Natural killer cell (primary cell): ENCODE data around the gene PFKFB2. TPM values are rescaled to one million over a fixed set of nuclear protein-coding genes. Genes with fewer than 3 reads are reported as not detected.

Source experiments
- ATAC-seq, 3 donors: fragments of 150-1000 bp in 2 of 3; fragments of 200-7000 bp in 1 of 3; cut with Tn5 transposase; 1 replicate in 1 of 3; 2 replicates in 2 of 3; pipeline ENCODE4 v1.10.0; 2021; ENCODE audit warnings: mild to moderate bottlenecking in 2 of 3, moderate library complexity in 2 of 3
- DNase-seq, 2 donors: peaks; one replicate each; pipeline versions ENCODE4 v3.0.0 to v3.0.0-alpha.2; 2013 to 2021; ENCODE audit warnings: mixed read lengths in 1 of 2
- H3K27ac ChIP-seq: one replicate; pipeline ENCODE4 v1.5.1; 2013; ENCODE audit warnings: mild to moderate bottlenecking, low read length
- H3K27me3 ChIP-seq: one replicate; pipeline ENCODE4 v1.6.1; 2013; ENCODE audit warnings: low read length; ENCODE audit not compliant: control insufficient read depth, insufficient read depth
- H3K36me3 ChIP-seq: one replicate; pipeline ENCODE4 v1.6.1; 2013; ENCODE audit warnings: low read length; ENCODE audit not compliant: control insufficient read depth, insufficient read depth
- H3K4me1 ChIP-seq: one replicate; pipeline ENCODE4 v1.6.1; 2013; ENCODE audit warnings: low read length; ENCODE audit not compliant: control insufficient read depth, insufficient read depth
- H3K4me3 ChIP-seq: one replicate; pipeline ENCODE4 v1.5.1; 2013; ENCODE audit warnings: low read length
- H3K9me3 ChIP-seq: one replicate; pipeline ENCODE4 v1.6.1; 2013; ENCODE audit warnings: low read length; ENCODE audit not compliant: control insufficient read depth, insufficient read depth
- H3K27ac Mint-ChIP-seq, 2 donors: one replicate each; pipeline ENCODE4 v1.8.0; 2022; ENCODE audit warnings: mild to moderate bottlenecking in 2 of 2, mixed read lengths in 2 of 2, moderate library complexity in 1 of 2
- H3K27me3 Mint-ChIP-seq, 2 donors: one replicate each; pipeline ENCODE4 v1.8.0; 2022; ENCODE audit warnings: low read depth in 2 of 2, mixed read lengths in 2 of 2
- H3K36me3 Mint-ChIP-seq: one replicate; pipeline ENCODE4 v1.8.0; 2022; ENCODE audit warnings: mixed read lengths
- H3K4me1 Mint-ChIP-seq, 2 donors: one replicate each; pipeline ENCODE4 v1.8.0; 2022; ENCODE audit warnings: mixed read lengths in 2 of 2
- H3K4me3 Mint-ChIP-seq: one replicate; pipeline ENCODE4 v1.8.0; 2022; ENCODE audit warnings: mild to moderate bottlenecking, moderate library complexity, mixed read lengths
- H3K9me3 Mint-ChIP-seq, 2 donors: one replicate each; pipeline ENCODE4 v1.8.0; 2022; ENCODE audit warnings: mixed read lengths in 2 of 2
- CTCF ChIP-seq: fragments of 200-600 bp; IDR thresholded peaks from one replicate; pipeline ENCODE4 v1.8.0; 2022; ENCODE audit warnings: antibody characterized with exemption
- WGBS: methylation state at CpG from one replicate; pipeline ENCODE4 v1.1.7; 2013; ENCODE audit warnings: missing lambda C conversion rate; ENCODE audit not compliant: insufficient coverage; 5-methylcytosine and 5-hydroxymethylcytosine counted together
- intact Hi-C: fragments of 100-400 bp; cut with micrococcal nuclease; formaldehyde crosslinking; loops from one replicate; pipeline ENCODE4 v1.14.2; 2022
- total RNA-seq, 4 donors: library from RNA; stranded (reverse); fragments of 120-200 nt in 1 of 4; gene quantifications; one replicate each; pipeline versions ENCODE4 v1.2.3 to v1.2.4, GENCODE V29; 2013 to 2022

The PFKFB2 gene
- total RNA-seq, 3 donors from 2014 or later (not counting 1 experiment from before 2014, with no cell fraction given) = 5.3 to 8.5 (median 7.4) TPM

DNA sequence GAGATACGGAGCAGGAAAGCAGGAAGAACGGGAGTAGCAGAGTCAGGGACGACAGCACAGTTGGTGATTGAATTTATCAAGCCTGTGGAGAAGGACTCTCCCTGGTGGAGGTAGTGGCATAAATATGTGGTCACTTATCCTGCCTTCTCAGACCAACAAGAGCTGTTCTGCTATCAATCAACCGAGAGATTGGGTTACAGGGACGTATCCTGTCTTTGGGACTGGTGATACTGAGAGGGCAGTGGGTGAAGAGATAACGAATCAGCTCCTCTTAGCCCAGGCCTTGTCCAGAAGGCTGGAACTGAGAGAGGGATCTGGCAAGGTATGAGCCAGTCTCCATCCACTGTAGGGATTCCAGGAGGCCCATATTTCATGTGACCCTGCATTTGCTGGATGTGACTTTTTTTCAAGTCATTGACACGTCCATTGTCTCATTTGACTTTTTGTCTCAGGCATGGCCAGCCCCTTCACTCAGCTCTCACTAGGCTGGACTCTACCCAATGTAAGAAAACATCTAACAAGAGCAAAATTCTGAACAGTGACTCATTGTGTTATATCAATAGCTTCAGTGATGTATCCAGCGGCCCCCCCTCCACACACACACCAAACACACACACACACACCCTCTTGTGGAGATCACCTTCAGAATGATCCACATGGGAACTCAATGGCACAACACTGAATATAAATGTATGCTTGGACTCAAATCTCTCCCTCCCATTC, 31.8 kb upstream of the PFKFB2 start:
- H3K27ac Mint-ChIP-seq = no peak overlapping the region
- no peaks in the 10 kb centered on the region for H3K4me1 Mint-ChIP-seq
- Histone ChIP-seq H3K27ac (no peak overlapping the region), H3K36me3 (no peaks in the 10 kb centered on the region), H3K4me1 (no peaks in the 10 kb centered on the region), H3K27me3 (no peaks in the 10 kb centered on the region), H3K9me3 (no peaks in the 10 kb centered on the region), H3K4me3 (no peak overlapping the region)
- DNase-seq (no peak), ATAC-seq (no peak)
- H3K36me3 Mint-ChIP-seq = no peaks in the 10 kb centered on the region
- WGBS = 88% methylated on average over 8 of the region's 8 CpGs
- TF ChIP-seq CTCF = no peak
- H3K27me3 Mint-ChIP-seq = peaks cover under 1 to 15% of the 10 kb centered on the region in 2 donors
- H3K9me3 Mint-ChIP-seq = no peaks in the 10 kb centered on the region
- intact Hi-C loops = no loop called here
- no peak overlapping the region for H3K4me3 Mint-ChIP-seq

GRCh38 chr1:207021876-207022596, 31.0 kb upstream of the PFKFB2 start:
- intact Hi-C loops = no loop called here
- no peaks in the 10 kb centered on the region for H3K27me3 ChIP-seq
- H3K4me3 Mint-ChIP-seq = no peak overlapping the region
- H3K9me3 ChIP-seq = no peaks in the 10 kb centered on the region
- H3K4me1 ChIP-seq = no peaks in the 10 kb centered on the region
- H3K27ac Mint-ChIP-seq = no peak overlapping the region
- no peak overlapping the region for H3K4me3 ChIP-seq
- no peaks in the 10 kb centered on the region for H3K36me3 ChIP-seq
- no peaks in the 10 kb centered on the region for H3K4me1 Mint-ChIP-seq
- no peaks in the 10 kb centered on the region for H3K36me3 Mint-ChIP-seq
- no peak for ATAC-seq
- H3K27me3 Mint-ChIP-seq = peaks cover 6 to 18% of the 10 kb centered on the region in 2 donors
- no peak overlapping the region for H3K27ac ChIP-seq
- no peaks in the 10 kb centered on the region for H3K9me3 Mint-ChIP-seq
- 89% methylated on average over 15 of the region's 15 CpGs for WGBS
- no peak for DNase-seq
- no peak for TF ChIP-seq CTCF

DNA sequence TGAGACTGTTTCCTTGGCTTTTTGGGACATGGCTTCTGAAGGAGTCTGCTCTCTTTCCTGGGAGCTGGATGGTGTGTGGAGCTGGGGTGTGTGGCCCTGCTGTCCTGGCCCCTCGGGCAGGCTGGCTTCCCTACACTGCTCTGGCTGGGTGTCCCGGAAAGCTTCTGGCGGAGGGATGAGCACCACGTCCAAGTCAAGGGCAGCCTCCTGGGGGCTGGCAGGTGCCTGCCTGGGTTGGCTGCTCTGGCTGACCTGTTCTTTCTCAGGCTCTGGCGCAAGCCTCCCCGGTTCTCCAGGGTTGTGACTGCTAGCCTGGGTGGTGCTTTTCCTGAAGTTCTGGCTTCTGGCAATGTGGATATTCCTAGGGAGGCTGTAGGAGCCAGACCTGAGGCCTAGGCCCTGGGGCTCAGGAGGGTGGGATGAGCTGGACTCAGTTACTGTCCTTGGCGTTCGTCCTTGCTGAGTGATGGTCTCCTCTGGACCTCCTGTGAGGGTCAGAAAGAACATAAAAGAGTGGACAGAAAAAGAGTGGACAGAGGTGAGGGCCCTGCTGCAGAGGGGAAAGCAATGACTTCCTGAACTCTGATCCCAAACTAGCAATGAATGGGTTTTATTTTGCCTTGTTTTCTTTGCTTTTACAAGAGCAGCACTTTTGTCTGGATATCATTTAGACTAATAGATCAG, 29.9 kb upstream of the PFKFB2 start:
- TF ChIP-seq CTCF = no peak
- no peak overlapping the region for H3K27ac ChIP-seq
- intact Hi-C loops = no loop called here
- Mint-ChIP-seq H3K27me3 (peaks cover 7 to 20% of the 10 kb centered on the region in 2 donors), H3K4me3 (no peak overlapping the region), H3K9me3 (no peaks in the 10 kb centered on the region), H3K36me3 (no peaks in the 10 kb centered on the region), H3K4me1 (no peaks in the 10 kb centered on the region), H3K27ac (no peak overlapping the region)
- no peaks in the 10 kb centered on the region for H3K9me3 ChIP-seq
- 90% methylated on average over 8 of the region's 8 CpGs for WGBS
- H3K4me1 ChIP-seq = no peaks in the 10 kb centered on the region
- H3K36me3 ChIP-seq = no peaks in the 10 kb centered on the region
- H3K4me3 ChIP-seq = no peak overlapping the region
- ATAC-seq (no peak), DNase-seq (no peak)
- no peaks in the 10 kb centered on the region for H3K27me3 ChIP-seq
